Measurements from ENCODE around the gene SYPL1. TPM values are rescaled to one million over a fixed set of nuclear protein-coding genes. Genes with fewer than 3 reads are reported as not detected.
A peak's percentile ranks its signal among the peaks of the same experiment; 100 is the strongest.

SYPL1 gene
- total RNA-seq = 76.9 TPM

GRCh38 chr7:106112118-106112971 lies at the start of gene SYPL1:
Gene SYPL1 (minus strand): TSS chr7:106112312. CDS start chr7:106112208, 104 bp downstream.
- intact Hi-C loops (cut with DNase I) = loop anchor here (5.0 kb wide), 1 partner anchor 45 kb away; no protein-coding TSS in a partner anchor

GRCh38 chr7:106155027-106155426 lies 42.9 kb upstream of the SYPL1 start:
- Histone ChIP-seq H3K4me3 (no peak overlapping the region), H3K9me3 (no peaks in the 10 kb centered on the region), H3K27me3 (no peaks in the 10 kb centered on the region), H3K4me1 (peaks cover 22% of the 10 kb centered on the region), H3K27ac (no peak overlapping the region), H3K36me3 (no peaks in the 10 kb centered on the region)
- intact Hi-C loops (cut with DNase I) = loop anchor here (10.0 kb wide), 1 partner anchor 410 kb away; no protein-coding TSS in a partner anchor
- no peak for TF ChIP-seq POLR2A (IDR thresholded peaks at IDR 0.05)
- TF ChIP-seq POLR2AphosphoS5 (IDR thresholded peaks at IDR 0.05; ENCODE audit: insufficient read depth in 1 of 2, low read depth in 1 of 2) = no peak
- no peak for TF ChIP-seq CTCF (IDR thresholded peaks at IDR 0.05)
- DNase-seq (ENCODE audit: extremely low spot score in 2 of 2) = no peak

More at GRCh38 chr7:106112118-106112971, at the start of gene SYPL1:
- H3K4me3 ChIP-seq = peak within 1 kb of the TSS; percentile 76 to 88
- H3K27me3 ChIP-seq = no peaks in the 10 kb centered on the region
- peak in 1 of 2 donors; percentile 94 for DNase-seq (ENCODE audit: extremely low spot score in 2 of 2)
- no peak for TF ChIP-seq CTCF (IDR thresholded peaks at IDR 0.05)
- TF ChIP-seq POLR2A (IDR thresholded peaks at IDR 0.05) = peak in 1 of 2 donors; percentile 68
- TF ChIP-seq POLR2AphosphoS5 (IDR thresholded peaks at IDR 0.05; ENCODE audit: insufficient read depth in 1 of 2, low read depth in 1 of 2) = peak in 1 of 2 donors; percentile 77
- peak within 1 kb of the TSS; percentile 98 for H3K27ac ChIP-seq
- H3K9me3 ChIP-seq = no peaks in the 10 kb centered on the region
- H3K36me3 ChIP-seq = no peaks in the 10 kb centered on the region
- H3K4me1 ChIP-seq = peaks cover 41% of the 10 kb centered on the region

GRCh38 chr7:106153891-106154449 lies 41.9 kb upstream of the SYPL1 start:
- no peak overlapping the region for H3K27ac ChIP-seq
- no peak for DNase-seq (ENCODE audit: extremely low spot score in 2 of 2)
- H3K27me3 ChIP-seq = no peaks in the 10 kb centered on the region
- peak; percentile 91 to 96 (median 94) for TF ChIP-seq CTCF (IDR thresholded peaks at IDR 0.05)
- TF ChIP-seq POLR2A (IDR thresholded peaks at IDR 0.05) = no peak
- TF ChIP-seq POLR2AphosphoS5 (IDR thresholded peaks at IDR 0.05; ENCODE audit: insufficient read depth in 1 of 2, low read depth in 1 of 2) = peak; percentile 22 to 43
- no peaks in the 10 kb centered on the region for H3K36me3 ChIP-seq
- H3K4me3 ChIP-seq = no peak overlapping the region
- no peaks in the 10 kb centered on the region for H3K9me3 ChIP-seq
- H3K4me1 ChIP-seq = peaks cover 22% of the 10 kb centered on the region
- intact Hi-C loops (cut with DNase I) = loop anchor here (5.0 to 10.0 kb wide), 2 partner anchors 97 to 409 kb away; no protein-coding TSS in a partner anchor

- intact Hi-C loops (cut with DNase I) = loop anchor here (5.0 to 10.0 kb wide), 2 partner anchors 95 to 407 kb away; no protein-coding TSS in a partner anchor
- Histone ChIP-seq H3K4me1 (peaks cover 22% of the 10 kb centered on the region), H3K4me3 (no peak overlapping the region), H3K9me3 (no peaks in the 10 kb centered on the region), H3K27me3 (no peaks in the 10 kb centered on the region), H3K27ac (no peak overlapping the region), H3K36me3 (no peaks in the 10 kb centered on the region)
- no peak for DNase-seq (ENCODE audit: extremely low spot score in 2 of 2)
- TF ChIP-seq CTCF (IDR thresholded peaks at IDR 0.05) (no peak), POLR2A (IDR thresholded peaks at IDR 0.05) (no peak), POLR2AphosphoS5 (IDR thresholded peaks at IDR 0.05; ENCODE audit: insufficient read depth in 1 of 2, low read depth in 1 of 2) (no peak)
These were observed 40.2 kb upstream of the SYPL1 start for GRCh38 chr7:106152313-106152665.

Data from vagina (tissue), 2 donors.